ENCODE measurements around the gene FTO. TPM values are rescaled to one million over a fixed set of nuclear protein-coding genes. Genes with fewer than 3 reads are reported as not detected.
A peak's percentile ranks its signal among the peaks of the same experiment; 100 is the strongest.

FTO gene
- total and polyA plus RNA-seq, 2 of the 13 experiments (the other 11 are each of a cell fraction or from before 2014, with no cell fraction given) = 41.6 to 55.8 TPM

- ATAC-seq = no peak
- H2AFZ ChIP-seq (ENCODE audit: low read length) = no peak overlapping the region
- no peaks in the 10 kb centered on the region for H3K4me1 ChIP-seq (ENCODE audit: insufficient read depth, low read length)
- peaks cover 9% of the 10 kb centered on the region; the same call in 1 of the 2 replicates for H3K9me3 ChIP-seq (ENCODE audit: low read length)
- H3K27ac ChIP-seq (ENCODE audit: extremely low read length, insufficient read depth, low read length) = no peak overlapping the region
- no peak overlapping the region for H3K4me3 ChIP-seq (replicated peaks in 1 of 3; ENCODE audit: insufficient read depth in 1 of 3, low read depth in 2 of 3, low read length in 3 of 3)
- no peaks in the 10 kb centered on the region for H3K36me3 ChIP-seq (replicated peaks in 1 of 2; ENCODE audit: control insufficient read depth in 1 of 2, insufficient read depth in 2 of 2, low read length in 2 of 2)
- H3K27me3 ChIP-seq (ENCODE audit: control insufficient read depth in 1 of 2, insufficient read depth in 2 of 2, low read length in 2 of 2) = no peaks in the 10 kb centered on the region
- no peak for TF ChIP-seq CREB3 (CRISPR knock-in tag; IDR thresholded peaks at IDR 0.05)
- H3K4me2 ChIP-seq (ENCODE audit: low read depth, low read length) = no peak overlapping the region
- no peak for FAIRE-seq
- BruUV-seq (replicated peaks) = no TSS peak
- in situ Hi-C loops (cut with HindIII; ENCODE audit: extremely low pct_ligation_motif_present, low pct_unique_long_range_greater_than_20kb) (no loop called here), intact Hi-C loops (cut with micrococcal nuclease; ENCODE audit: unreplicated experiment) (no loop called here)
- no peaks in the 10 kb centered on the region for H3K79me2 ChIP-seq (ENCODE audit: insufficient read depth, low read length)
- no peak overlapping the region for H3K9ac ChIP-seq (ENCODE audit: insufficient read depth, low read depth, low read length)
- ChIA-PET CTCF (ENCODE audit: low intra/inter-chr PET ratio, low total read pairs) (no interaction called here), POLR2A (no interaction called here)
- WGBS (ENCODE audit: low lambda C conversion rate) = 96% methylated on average over 9 of the region's 9 CpGs
- no peak for DNase-seq (ENCODE audit: low spot score)
- H4K20me1 ChIP-seq (ENCODE audit: insufficient read depth, low read length) = no peaks in the 10 kb centered on the region
Measured at GRCh38 chr16:54009464-54010176, 305.7 kb downstream of the FTO start.

GRCh38 chr16:54015147-54015546 lies 311.2 kb downstream of the FTO start:
- no TSS peak for BruUV-seq (replicated peaks)
- Histone ChIP-seq H4K20me1 (ENCODE audit: insufficient read depth, low read length) (no peaks in the 10 kb centered on the region), H3K4me1 (ENCODE audit: insufficient read depth, low read length) (no peaks in the 10 kb centered on the region), H3K4me2 (ENCODE audit: low read depth, low read length) (no peak overlapping the region), H3K36me3 (replicated peaks in 1 of 2; ENCODE audit: control insufficient read depth in 1 of 2, insufficient read depth in 2 of 2, low read length in 2 of 2) (no peaks in the 10 kb centered on the region), H3K79me2 (ENCODE audit: insufficient read depth, low read length) (no peaks in the 10 kb centered on the region), H3K4me3 (replicated peaks in 1 of 3; ENCODE audit: insufficient read depth in 1 of 3, low read depth in 2 of 3, low read length in 3 of 3) (no peak overlapping the region), H3K9me3 (ENCODE audit: low read length) (peaks cover 9% of the 10 kb centered on the region; the same call in 1 of the 2 replicates), H3K9ac (ENCODE audit: insufficient read depth, low read depth, low read length) (no peak overlapping the region), H3K27ac (ENCODE audit: extremely low read length, insufficient read depth, low read length) (no peak overlapping the region), H2AFZ (ENCODE audit: low read length) (no peak overlapping the region), H3K27me3 (ENCODE audit: control insufficient read depth in 1 of 2, insufficient read depth in 2 of 2, low read length in 2 of 2) (no peaks in the 10 kb centered on the region)
- intact Hi-C loops (cut with micrococcal nuclease; ENCODE audit: unreplicated experiment) = no loop called here
- ATAC-seq = no peak
- ChIA-PET POLR2A (interaction anchor here (0.7 kb wide), 1 partner anchor 159 kb away, joined by 3 read pairs; no protein-coding TSS in a partner anchor), CTCF (ENCODE audit: low intra/inter-chr PET ratio, low total read pairs) (no interaction called here)
- 95% methylated on average over 2 of the region's 2 CpGs for WGBS (ENCODE audit: low lambda C conversion rate)
- in situ Hi-C loops (cut with HindIII; ENCODE audit: extremely low pct_ligation_motif_present, low pct_unique_long_range_greater_than_20kb) = no loop called here
- no peak for FAIRE-seq
- no peak for DNase-seq (ENCODE audit: low spot score)
- TF ChIP-seq CEBPB (IDR thresholded peaks at IDR 0.05; ENCODE audit: borderline replicate concordance, low read depth, low read length) = peak; percentile 51
- TF ChIP-seq ZNF614 (CRISPR knock-in tag; IDR thresholded peaks at IDR 0.05; ENCODE audit: borderline replicate concordance) = no peak
- TF ChIP-seq FOXK1 (CRISPR knock-in tag; IDR thresholded peaks at IDR 0.05; ENCODE audit: borderline replicate concordance, low read depth) = no peak
- TF ChIP-seq MAZ (IDR thresholded peaks at IDR 0.05; ENCODE audit: borderline replicate concordance, low read depth, low read length) = no peak
- no peak for TF ChIP-seq MAZ (CRISPR knock-in tag; IDR thresholded peaks at IDR 0.05; ENCODE audit: low read depth)
- TF ChIP-seq POLR2AphosphoS2 (IDR thresholded peaks at IDR 0.05; ENCODE audit: low read depth, low read length) = no peak
